HG03175 (cell line): Measurements from ENCODE around the gene HIPK2.

Experiments
- ATAC-seq: cut with Tn5 transposase; IDR thresholded peaks from one replicate; pipeline ENCODE4 v1.9.1; 2021; ENCODE audit warnings: mild to moderate bottlenecking, moderate library complexity; ENCODE audit not compliant: unreplicated experiment

HIPK2 gene

DNA sequence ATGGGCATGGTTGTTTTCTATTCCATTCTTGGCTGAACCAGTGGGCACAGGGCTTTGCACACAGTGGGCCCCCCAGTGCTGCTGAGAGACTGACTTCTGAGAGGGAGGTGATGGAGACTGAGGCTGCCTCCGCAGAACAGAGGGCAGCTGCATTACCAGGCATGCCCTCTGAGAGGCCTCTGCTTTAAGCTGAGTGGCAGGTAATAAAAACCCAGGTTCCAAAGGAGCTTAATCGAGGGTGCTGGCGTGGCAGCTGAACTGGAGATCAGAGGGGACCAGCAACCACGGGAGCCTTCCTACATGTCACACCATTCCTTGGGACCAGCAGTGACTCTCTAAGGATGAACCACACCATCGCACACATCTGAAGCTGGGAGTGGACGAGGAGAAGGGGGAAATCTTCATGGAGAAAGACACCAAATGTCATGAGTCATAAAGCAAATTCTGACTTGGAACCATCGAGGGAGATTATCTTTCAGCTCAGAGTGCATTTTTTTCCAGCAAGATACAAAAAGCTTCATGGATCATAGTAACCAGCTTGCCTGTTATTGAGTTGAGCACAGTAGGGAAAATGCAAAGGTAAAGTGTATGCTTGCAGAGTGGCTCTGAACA lies 24.6 kb downstream of the HIPK2 start:
- no peak for ATAC-seq

DNA sequence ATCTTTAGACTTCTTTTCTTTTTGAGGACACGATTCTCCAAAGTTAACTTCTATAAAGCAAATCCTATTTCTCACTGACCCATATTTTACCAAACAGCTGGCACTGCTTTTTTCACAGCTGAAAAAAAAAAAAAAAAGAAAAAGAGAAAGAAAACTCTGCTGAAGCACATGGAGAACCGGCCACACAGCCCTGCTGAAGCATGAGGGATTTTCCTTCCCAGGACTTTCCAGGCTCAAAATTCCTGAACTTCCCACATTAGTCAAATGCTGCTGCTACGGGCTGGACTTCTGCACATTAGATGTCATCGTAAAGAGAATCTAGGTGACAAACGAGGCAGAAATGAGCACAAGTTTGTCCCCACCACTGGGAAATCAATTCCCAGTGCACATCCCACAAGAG lies 25.2 kb downstream of the HIPK2 start:
- no peak for ATAC-seq

DNA sequence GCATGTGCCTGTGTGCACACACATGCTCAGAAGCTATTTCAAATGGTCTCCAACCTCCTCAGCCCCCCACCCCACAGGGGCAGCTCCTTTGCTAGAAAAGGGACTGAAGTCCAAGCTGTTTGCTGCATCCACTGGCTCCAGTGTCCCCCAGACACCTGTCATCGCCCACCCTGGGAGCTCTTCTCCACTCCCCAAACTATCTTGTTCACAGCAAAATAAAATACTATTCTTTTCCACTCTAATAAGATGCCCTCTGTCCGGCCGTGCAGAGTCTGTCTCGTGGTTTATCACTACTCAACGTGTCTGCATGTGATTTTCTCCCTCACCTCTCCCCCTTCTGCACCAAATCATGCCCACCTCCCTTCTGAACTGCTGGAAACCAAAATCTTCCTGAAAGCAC lies 25.6 kb downstream of the HIPK2 start:
- ATAC-seq = no peak

DNA sequence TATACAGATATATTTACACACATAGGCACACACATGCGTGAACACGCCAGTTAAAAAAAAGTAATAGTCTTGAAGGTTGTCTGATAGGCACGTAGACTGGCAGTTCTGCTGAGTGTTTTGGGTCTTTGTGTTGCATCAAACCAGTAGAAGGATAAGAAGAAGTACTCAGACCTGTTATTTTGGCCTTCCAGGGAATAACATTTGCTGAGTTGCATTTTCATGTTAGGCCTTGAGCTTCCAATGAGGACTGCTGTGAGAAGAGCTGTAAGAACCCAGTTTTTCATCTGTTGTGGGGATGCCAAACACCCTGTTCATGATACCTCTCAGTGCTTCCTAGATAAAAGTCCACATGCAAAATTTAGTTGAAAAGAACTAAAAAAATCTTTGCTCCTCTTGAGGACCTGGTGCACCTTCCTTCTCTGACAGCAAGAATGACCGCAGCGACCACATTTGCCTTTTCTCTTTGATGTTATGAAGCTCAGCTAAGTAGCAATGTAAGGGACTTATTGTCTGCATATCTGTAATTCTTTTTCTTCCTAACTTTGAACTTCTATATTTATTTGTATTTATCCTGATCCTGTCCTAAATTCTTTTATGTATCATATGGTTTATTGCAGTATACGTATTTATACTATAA lies 27.2 kb downstream of the HIPK2 start:
- no peak for ATAC-seq

DNA sequence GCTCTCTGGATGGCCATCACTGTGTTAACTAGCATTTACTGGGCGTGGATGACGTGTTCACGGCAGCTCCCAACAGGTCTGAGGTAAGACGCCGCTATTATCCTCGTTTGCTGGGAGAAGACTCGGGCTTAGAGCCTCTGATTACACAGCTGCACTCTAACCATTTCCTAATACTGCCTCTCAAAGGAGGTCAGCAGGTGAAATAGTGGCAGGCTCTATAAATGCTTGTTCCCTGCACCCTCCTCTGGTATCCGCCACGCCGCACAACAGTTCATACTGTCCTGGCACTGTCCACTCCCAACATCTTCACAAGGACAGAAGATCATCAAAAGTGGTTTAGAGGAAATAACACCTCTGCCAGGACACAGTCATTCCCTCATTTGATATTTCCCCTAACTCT lies 28.3 kb downstream of the HIPK2 start:
- ATAC-seq = no peak

DNA sequence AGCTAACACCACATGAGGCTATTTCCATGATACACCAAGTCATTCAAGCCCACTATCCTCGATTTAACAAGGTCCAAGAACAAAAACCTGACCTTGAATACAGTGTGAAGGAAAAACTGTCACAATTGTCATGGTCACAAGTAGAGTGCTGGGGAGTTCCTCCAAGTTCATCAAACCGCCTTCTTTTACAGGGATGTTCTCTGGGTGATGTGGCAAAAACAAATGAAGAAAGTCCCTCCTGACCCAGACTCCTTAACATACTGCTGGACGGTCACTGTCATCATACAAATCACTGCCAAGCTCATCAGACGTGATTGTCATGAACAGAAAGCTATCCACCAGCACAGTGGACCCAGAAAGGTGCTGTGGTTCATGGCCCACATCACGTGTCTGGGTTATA lies 28.9 kb downstream of the HIPK2 start:
- ATAC-seq = no peak

DNA sequence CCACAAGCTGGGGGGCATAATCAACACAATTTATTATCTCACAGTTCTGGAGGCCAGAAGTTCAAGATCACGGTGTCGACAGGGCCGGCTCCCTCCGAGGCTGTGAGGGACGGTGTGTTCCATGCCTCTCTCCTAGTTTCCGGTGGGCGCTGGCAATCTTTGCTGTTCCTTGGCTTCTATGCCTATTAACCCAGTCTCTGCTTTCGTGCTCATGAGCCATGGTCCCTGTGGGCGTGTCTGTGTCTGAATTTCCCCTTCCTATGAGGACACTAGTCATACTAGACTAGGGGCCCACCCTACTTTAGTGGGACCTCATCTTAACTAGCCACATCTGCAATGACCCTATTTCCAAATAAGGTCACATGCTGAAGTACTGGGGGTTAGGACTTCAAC lies 29.4 kb downstream of the HIPK2 start:
- ATAC-seq = no peak

DNA sequence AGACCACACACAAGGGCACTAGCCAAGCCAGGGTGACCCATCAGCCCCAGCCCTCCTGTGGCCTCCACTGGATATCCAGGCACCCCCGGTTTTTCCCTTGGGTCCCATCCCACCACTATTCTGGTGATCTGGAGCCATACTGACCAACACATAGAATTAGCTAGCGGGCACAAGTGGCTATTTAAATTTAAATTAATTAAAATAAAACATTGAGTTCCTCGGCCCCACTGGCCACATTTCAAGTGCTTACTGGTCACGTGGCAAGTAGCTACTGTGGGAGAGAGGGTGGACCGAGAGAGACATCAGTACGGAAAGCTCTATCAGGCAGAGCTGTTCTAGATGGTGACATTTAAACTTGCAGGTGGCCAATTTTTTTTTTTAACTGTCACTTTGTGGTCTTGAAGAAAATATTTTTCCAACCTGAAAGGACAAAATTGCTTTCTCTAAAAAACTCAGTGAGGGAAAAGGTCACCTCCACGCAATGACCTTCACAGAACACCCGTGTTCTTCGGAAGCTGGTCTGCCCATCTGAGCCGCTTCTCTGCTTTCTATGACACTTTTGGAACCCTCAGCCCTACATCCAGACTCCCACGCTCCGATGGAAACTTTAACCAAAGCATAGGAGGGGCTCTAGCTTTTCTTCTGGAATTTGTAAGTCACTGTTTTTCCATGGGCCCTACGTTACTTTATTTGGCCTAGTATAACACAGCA lies 30.0 kb downstream of the HIPK2 start:
- no peak for ATAC-seq

DNA sequence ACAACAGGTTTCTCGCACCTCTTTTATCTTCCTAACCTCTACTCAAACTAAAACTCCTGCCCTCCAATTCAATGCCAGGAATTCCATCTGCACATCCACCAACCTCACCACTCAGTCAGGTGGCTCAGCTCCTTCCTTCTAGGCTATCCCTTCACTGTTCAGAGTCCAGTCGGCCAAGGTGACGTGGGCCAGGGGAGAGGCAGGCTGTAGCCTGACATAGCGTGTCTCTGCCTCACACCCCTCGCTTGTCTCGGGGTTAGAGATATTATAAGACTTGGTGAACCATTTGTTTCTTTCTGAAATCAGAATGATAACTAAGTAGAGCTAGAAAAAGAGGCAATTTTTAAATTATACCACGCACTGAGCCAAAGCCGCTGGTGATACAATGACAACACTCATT lies 31.1 kb downstream of the HIPK2 start:
- ATAC-seq = no peak

DNA sequence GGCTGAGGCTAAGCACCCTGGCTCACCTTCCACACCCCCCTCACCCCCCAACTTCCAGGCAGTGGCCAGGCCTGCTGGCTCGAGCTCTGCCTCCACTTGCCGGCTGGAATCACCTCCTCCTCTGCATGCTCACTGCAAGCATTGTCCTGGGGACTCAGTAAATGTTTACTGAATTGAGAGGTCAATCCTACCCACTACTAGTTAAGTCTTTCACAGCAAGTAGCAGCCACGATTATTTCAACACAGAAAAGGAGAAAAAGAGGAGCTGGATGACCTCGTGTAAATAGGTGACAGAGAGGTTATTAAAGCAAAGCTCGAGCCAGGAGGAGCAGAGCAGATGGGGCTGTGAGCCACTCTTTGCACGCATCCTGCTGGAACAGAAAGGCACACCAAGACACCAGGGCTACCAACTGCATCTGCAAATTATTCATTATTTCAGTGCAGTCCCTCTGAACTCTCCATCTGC lies 32.1 kb downstream of the HIPK2 start:
- ATAC-seq = no peak

DNA sequence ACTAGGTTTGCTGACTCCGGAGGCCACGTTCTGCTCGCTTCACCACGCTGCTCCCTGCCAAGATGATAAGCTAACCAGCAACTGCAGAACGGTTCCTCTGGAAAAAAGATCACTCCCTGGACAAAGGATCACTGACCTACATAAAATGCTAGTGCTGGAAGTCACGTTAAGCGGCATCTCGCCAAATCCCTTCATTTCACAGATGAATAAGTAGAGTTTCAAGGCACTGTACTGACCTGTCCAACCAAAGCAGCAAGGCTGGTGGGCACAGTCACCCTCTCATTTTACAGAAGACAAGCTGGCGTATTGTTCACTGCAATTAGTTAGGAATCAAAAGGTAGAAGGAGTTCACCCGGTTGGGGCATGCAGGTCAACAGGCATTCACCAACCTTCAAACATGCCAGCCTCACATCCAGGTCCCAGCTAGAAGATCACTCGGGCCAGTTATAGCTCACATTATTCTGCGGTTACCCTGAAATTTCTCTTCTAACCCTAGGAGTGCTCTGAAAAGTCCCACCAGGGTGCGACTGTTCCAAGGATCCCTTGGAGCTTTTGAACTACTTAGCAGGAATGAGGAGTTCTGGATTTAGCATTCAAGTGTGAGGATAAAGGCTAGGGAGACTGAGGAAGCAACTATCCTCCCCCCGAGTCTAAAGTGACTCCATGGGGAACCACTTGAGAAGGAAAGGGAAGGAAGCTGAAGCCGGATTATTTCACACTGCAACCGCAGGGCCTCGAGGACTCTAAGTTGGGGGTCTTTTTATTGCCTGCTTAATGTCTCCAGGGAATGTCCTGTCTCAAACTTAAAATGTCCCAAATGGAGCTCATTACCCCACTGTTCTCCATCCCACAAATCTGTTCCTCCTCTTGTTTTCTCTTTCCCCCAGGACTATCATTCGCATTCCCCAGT lies 32.8 kb downstream of the HIPK2 start:
- ATAC-seq = no peak

DNA sequence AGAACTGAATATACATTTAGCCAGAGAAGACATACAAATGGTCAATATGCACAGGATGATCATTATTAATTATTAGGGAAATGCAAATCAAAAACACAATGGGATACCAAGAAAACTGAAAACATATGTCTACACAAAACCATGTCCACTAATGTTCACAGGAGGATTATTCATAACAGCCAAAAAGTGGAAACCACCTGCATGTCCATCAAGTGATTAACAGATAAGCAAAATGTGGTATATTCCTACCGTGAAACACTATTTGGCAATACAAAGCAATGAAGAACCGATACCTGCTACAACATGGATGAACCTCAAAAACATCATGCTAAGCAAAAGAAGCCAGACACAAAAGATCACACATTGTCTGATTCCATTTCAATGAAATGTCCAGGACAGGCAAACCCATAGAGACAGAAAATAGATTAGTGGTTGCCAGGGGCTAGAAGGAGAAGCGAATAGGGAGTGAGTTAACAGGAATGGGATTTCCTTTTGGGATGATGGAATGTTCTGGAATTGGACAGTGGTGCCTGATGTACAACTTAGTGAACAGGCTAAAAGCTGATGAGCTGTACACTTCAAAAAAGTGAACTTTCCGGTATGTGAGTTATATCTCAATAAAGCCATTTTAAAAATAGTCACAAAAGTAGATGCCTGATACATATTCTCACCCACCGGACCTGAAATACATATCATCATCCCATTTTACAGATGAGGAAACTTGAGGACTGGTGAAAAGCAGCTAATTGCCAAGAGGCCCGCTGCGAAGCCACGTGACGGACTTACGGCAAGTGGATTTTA lies 33.6 kb downstream of the HIPK2 start:
- no peak for ATAC-seq

DNA sequence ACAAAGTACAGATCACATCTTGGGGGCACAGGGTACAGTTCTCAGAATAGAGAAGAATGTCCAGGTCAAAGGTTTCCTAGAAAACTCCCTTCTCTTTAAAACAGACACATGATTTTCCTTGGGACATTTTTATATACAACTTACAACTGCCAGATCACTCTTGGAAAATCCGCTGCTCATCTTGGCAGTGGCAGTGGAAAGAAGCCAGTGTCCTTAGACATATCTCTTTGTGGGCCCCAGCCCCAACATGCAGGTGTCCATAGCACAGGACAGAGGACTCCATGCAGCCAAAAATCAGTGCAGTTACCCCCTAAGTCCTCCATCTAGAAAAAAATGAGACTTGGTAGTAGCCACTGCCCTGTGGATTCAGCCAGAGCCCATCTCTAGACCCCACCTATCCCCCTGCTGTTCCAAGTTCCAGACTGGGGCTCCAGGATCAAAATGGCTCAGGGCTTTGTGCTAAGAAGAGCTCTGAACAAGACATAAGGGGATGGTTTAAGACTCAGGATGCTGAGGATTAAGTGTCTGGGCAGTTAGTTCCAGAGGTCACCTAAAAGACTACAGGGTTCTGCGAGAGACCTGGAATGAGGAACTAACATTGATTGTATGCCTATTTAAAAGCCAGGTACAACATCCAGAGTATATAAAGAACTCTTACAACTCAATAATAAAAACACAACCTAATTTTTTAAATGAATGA lies 34.4 kb downstream of the HIPK2 start:
- ATAC-seq = no peak

DNA sequence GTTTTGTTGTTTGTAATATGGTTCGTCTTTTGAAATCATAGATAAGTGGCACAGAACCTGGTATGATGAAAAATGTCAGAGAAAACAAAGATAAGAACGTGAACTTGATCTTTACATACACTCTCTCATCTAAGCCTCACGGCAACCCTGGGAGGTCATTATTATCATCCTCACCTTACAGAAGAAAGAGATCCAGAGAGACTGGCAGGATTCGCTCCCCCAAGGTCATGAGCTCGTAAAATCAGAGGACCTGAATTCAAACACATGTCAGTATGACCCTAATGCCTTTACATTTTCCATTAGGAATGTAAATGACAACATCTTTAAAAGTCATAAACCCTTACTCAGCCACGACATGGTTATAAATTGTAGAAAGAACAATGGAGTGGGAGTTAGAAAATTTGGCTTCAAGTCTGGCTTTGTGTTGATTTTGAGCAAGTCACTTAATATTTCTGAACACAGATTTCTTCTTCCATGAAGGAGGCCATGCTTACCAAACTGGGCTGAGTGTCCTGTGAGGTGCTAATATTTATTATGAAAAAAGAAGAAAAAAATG lies 35.9 kb downstream of the HIPK2 start:
- ATAC-seq = no peak

DNA sequence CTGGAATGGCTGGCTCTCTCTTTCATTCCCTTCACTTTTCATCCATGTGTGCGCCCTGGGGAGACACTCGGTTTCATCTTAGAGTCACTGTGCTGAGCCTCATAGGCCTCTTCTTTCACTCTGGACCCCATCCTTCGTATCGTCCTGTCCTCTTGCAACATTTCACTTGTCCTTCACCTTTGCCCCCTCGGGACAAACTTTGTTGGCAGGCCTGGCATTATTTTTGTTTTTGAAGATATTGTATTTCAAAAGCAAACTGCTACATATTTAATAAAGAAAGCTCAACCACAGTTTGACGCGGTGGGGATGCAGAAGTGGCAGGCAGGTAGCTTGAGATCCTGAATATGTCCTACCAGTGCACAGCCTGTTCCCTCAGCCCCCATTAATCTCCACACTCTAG lies 36.6 kb downstream of the HIPK2 start:
- ATAC-seq = no peak

DNA sequence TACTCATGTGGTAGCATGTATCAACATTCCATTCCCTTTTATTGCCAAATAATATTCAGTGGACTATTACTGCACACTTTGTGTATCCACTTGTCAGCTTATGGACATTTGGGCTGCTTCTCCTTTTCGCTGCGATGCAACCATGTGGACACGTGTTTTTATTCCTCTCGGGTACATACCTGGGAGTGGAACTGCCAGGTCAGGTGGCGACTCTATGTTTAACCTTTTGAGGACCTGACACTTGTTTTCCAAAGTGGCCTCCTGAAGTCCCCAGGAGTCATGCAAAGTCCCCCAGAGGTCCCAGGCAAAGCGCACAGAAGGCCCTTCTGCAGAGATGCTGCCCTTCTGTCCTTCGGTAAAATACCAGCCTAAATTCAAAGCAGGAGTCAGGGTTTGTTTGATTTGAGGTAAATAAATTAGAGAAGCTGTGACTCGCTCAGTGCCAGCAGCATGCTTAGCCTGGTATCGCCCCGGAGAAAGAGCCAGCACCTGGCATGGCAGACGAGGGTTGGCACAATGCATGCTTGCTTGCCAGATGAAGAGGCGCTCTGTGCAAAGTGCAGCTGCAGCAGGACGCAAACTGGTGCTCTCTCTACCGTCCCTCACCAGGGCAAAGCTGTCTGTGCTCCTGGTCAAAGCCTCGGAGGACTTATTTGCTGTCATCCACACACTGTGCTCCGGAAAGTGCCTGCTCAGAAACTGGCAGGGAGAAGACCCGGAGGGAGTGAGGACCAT lies 37.8 kb downstream of the HIPK2 start:
- no peak for ATAC-seq

DNA sequence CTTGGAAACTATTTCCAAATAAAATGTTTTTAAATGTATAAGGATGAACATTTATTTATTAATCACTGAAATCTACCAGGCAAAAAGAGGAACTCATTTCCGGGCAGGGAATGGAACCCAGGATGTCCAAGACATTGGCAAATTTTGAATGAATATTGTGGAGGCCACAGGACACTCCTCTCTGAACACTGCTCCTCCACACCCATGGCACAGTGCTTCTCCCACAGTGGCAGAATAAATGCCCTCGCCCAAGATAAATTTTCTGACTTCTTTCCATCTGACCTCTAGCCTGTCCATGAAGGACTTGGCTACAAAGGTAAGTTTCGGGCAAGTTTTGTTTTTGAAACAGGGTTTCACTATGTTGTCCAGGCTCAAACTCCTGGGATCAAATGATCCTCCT lies 39.0 kb downstream of the HIPK2 start:
- ATAC-seq = no peak

DNA sequence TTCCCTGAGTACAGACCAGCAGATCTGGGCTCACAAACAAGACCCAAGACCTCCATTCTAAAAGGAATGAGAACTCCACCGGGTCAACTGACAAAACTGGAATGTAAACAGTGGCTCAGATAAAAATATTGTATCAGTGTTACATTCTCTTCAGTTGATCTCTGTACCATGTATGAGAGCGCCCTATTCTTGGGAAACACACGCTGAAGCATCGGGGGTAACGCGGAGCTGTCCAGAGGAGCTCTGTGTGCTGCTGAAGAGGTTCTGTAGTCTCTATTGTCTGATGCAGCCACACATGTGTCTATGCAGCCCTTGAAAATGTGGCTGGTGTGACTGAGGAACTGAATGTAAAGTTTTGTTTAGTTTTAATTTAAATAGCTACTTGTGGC lies 39.7 kb downstream of the HIPK2 start:
- ATAC-seq = no peak
